Measurements from ENCODE around the gene TASP1. TPM values are rescaled to one million over a fixed set of nuclear protein-coding genes. Genes with fewer than 3 reads are reported as not detected.
A peak's percentile ranks its signal among the peaks of the same experiment; 100 is the strongest.
"Not testable (repeated sequence)": the region's sequence is repeated elsewhere in the genome, so short reads cannot be mapped to it uniquely, and the experiment has no call there.

TASP1 gene
- total RNA-seq, 1 donor from 2014 or later, result 7.7 TPM

DNA sequence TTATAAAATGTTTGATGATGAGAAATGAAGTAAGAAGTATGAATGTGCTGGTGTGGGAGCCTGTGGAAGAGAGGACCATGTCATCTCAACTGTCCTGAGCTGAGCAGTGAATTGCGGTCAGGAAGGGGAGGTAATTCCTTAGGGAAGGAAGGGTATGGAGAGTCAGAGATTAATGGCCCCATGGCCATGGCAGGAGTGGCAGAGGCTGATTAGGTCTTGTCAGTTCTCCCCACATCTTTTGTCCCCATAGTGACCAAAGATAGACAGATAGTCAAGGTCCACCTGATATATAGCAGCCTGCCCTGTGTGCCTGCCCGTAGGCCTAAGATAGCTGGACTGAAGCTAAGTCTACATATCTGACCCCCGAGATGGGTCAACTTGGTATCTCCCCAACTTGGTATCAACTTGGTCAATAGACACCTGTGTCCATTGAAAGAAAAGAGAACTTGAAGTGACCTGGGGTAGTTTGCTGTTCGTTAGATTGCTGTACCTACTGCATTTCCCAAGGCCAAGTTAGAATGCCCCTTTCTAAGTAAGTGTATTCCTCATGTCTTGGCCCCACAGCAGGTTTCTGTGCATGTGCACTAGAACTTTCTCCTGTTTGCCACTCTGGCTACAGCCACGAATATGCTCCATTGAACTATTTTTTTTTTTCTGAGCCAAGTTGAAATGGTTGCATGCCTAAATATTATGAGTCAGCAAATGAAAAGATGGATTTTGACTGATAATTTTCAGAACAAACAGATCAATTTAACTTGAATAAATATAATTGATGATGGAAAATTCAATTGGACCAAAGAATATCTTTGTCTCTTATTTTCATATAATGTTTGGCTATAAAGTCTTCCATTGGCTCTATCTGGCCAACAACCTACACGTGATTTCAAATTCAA lies 274.2 kb downstream of the TASP1 start:
- peaks cover 7% of the 10 kb centered on the region for H3K36me3 Mint-ChIP-seq (ENCODE audit: low read depth)
- H3K27ac Mint-ChIP-seq (ENCODE audit: unreplicated experiment), result no peak overlapping the region
- no peaks in the 10 kb centered on the region for H3K4me1 Mint-ChIP-seq
- no peak for DNase-seq (ENCODE audit: low read depth, low spot score)
- H3K4me3 Mint-ChIP-seq, result no peak overlapping the region
- H3K9me3 Mint-ChIP-seq, result peaks cover 7% of the 10 kb centered on the region
- H3K27me3 Mint-ChIP-seq (ENCODE audit: low read depth), result no peaks in the 10 kb centered on the region
- TF ChIP-seq, protein P1, sequence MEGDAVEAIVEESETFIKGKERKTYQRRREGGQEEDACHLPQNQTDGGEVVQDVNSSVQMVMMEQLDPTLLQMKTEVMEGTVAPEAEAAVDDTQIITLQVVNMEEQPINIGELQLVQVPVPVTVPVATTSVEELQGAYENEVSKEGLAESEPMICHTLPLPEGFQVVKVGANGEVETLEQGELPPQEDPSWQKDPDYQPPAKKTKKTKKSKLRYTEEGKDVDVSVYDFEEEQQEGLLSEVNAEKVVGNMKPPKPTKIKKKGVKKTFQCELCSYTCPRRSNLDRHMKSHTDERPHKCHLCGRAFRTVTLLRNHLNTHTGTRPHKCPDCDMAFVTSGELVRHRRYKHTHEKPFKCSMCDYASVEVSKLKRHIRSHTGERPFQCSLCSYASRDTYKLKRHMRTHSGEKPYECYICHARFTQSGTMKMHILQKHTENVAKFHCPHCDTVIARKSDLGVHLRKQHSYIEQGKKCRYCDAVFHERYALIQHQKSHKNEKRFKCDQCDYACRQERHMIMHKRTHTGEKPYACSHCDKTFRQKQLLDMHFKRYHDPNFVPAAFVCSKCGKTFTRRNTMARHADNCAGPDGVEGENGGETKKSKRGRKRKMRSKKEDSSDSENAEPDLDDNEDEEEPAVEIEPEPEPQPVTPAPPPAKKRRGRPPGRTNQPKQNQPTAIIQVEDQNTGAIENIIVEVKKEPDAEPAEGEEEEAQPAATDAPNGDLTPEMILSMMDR (conservative IDR thresholded peaks at IDR 0.05), result no peak

DNA sequence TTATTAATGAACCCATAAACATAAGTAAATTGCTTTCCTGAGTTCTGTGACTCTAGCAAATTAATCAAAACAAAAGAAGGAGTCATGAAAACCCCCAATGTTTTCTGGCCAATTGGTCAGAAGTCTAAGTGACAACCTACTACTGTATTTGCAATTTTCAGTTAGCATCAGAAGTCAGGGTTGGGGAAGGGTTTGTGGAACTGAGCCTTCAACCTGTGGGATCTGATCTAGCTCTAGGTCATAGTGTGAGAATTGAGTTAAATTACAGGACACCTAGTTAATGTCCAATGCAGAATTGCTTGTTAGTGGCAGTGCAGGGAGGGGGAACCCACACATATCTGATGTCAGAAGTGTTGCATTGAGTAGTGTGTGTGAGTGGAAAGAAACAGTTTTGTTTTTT lies 275.3 kb downstream of the TASP1 start:
- Mint-ChIP-seq H3K27me3 (ENCODE audit: low read depth) (no peaks in the 10 kb centered on the region), H3K4me3 (no peak overlapping the region), H3K9me3 (peaks cover 7% of the 10 kb centered on the region), H3K27ac (ENCODE audit: unreplicated experiment) (no peak overlapping the region), H3K36me3 (ENCODE audit: low read depth) (peaks cover 7% of the 10 kb centered on the region), H3K4me1 (no peaks in the 10 kb centered on the region)
- TF ChIP-seq, protein P1 (conservative IDR thresholded peaks at IDR 0.05), result no peak
- DNase-seq (ENCODE audit: low read depth, low spot score), result no peak

DNA sequence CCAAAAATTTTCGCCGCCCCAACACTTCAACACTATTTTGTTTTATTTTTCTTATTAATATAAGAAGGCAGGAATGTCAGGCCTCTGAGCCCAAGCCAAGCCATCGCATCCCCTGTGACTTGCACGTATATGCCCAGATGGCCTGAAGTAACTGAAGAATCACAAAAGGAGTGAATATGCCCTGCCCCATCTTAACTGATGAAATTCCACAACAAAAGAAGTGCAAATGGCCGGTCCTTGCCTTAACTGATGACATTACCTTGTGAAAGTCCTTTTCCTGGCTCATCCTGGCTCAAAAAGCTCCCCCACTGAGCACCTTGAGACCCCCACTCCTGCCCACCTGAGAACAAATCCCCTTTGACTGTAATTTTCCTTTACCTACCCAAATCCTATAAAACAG lies 276.6 kb downstream of the TASP1 start:
- H3K4me3 Mint-ChIP-seq; H3K36me3 Mint-ChIP-seq (ENCODE audit: low read depth); H3K27ac Mint-ChIP-seq (ENCODE audit: unreplicated experiment); H3K27me3 Mint-ChIP-seq (ENCODE audit: low read depth); DNase-seq (ENCODE audit: low read depth, low spot score); H3K9me3 Mint-ChIP-seq; H3K4me1 Mint-ChIP-seq: not testable (repeated sequence)

DNA sequence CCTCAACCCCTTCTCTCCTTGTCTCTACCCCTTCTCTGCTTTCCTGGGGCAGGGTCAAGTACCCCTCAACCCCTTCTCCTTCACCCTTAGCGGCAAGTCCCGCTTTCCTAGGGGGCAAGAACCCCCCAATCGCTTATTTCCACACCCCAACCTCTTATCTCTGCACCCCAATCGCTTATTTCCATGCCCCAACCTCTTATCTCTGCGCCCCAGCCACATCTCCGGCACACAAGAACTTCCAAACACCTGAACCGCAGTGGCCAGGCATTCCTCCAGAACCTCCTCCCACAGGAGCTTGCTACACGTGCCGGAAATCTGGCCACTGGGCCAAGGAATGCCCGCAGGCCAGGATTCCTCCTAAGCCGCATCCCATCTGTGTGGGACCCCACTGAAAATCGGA lies 279.8 kb downstream of the TASP1 start:
- H3K27ac Mint-ChIP-seq (ENCODE audit: unreplicated experiment); H3K9me3 Mint-ChIP-seq; H3K27me3 Mint-ChIP-seq (ENCODE audit: low read depth); H3K4me1 Mint-ChIP-seq; H3K4me3 Mint-ChIP-seq; H3K36me3 Mint-ChIP-seq (ENCODE audit: low read depth); DNase-seq (ENCODE audit: low read depth, low spot score): not testable (repeated sequence)

DNA sequence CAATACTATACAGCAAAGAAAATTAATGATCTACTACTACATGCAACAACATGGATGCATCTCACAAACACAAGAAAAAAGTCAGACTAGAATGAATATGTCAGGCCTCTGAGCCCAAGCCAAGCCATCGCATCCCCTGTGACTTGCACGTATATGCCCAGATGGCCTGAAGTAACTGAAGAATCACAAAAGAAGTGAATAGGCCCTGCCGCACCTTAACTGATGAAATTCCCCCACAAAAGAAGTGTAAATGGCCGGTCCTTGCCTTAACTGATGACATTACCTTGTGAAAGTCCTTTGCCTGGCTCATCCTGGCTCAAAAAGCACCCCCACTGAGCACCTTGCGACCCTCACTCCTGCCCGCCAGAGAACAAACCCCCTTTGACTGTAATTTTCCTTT lies 280.9 kb downstream of the TASP1 start:
- DNase-seq (ENCODE audit: low read depth, low spot score); H3K9me3 Mint-ChIP-seq; H3K27me3 Mint-ChIP-seq (ENCODE audit: low read depth); H3K4me3 Mint-ChIP-seq; H3K4me1 Mint-ChIP-seq; H3K36me3 Mint-ChIP-seq (ENCODE audit: low read depth): not testable (repeated sequence)
- peak overlapping the region; percentile 44 for H3K27ac Mint-ChIP-seq (ENCODE audit: unreplicated experiment)

DNA sequence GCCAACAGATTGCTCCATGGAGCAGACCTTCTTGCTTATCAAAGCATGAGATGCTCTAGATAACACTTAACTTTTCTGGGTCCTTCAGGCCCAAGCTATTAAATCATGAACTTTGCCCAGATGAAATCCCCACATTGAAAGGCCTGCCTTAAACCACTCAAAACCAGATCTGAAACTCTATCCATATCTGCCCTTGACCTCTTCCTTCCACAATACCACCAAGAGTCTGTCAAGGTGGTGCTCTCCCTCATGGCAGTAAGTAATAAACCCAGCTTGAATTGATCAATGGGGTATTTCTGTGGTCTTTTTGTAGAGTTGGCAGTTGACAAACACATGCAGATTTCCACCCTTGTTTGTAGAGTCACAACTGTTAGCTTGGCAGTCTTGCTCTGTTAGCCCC lies 282.1 kb downstream of the TASP1 start:
- H3K27ac Mint-ChIP-seq (ENCODE audit: unreplicated experiment), result no peak overlapping the region
- H3K4me1 Mint-ChIP-seq, result no peaks in the 10 kb centered on the region
- TF ChIP-seq, protein P1 (conservative IDR thresholded peaks at IDR 0.05), result no peak
- H3K9me3 Mint-ChIP-seq, result no peaks in the 10 kb centered on the region
- no peak for DNase-seq (ENCODE audit: low read depth, low spot score)
- H3K36me3 Mint-ChIP-seq (ENCODE audit: low read depth), result no peaks in the 10 kb centered on the region
- H3K27me3 Mint-ChIP-seq (ENCODE audit: low read depth), result no peaks in the 10 kb centered on the region
- no peak overlapping the region for H3K4me3 Mint-ChIP-seq

DNA sequence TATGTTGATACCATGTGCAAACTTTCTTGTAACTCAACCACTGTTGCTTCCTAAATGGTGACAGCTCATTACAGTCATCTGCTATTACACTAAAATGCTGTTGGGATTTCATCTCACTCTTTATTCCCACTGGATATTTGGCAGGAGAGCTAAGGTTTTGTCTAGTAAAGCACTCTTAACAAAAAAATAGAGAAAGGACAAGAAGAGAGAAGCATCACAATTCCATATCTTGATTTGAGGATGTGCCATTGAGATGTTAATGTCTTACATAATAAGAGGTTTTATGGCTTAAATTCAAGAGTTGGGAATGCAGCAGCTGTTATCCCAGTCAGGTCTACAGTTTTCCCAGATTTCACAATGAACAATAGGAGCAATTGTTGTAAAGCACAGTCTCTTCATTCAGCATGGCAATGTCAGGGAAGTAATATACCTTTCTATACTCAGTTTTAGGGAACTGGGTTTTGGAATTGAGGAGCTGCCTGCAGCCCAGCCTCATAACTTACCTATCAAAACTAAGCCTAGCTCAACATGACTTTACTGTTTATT lies 282.7 kb downstream of the TASP1 start:
- H3K27ac Mint-ChIP-seq (ENCODE audit: unreplicated experiment), result no peak overlapping the region
- no peaks in the 10 kb centered on the region for H3K9me3 Mint-ChIP-seq
- H3K4me1 Mint-ChIP-seq, result no peaks in the 10 kb centered on the region
- H3K27me3 Mint-ChIP-seq (ENCODE audit: low read depth), result no peaks in the 10 kb centered on the region
- TF ChIP-seq, protein P1 (conservative IDR thresholded peaks at IDR 0.05), result no peak
- no peak overlapping the region for H3K4me3 Mint-ChIP-seq
- DNase-seq (ENCODE audit: low read depth, low spot score), result no peak
- H3K36me3 Mint-ChIP-seq (ENCODE audit: low read depth), result no peaks in the 10 kb centered on the region
